ENCODE data around the gene ROCK2.

ROCK2 gene

GRCh38 chr2:11310212-11310611 is 34.2 kb downstream of the ROCK2 start:
- DNase-seq (ENCODE audit: low read depth, low spot score) = no peak

GRCh38 chr2:11309706-11310105 is 34.7 kb downstream of the ROCK2 start:
- no peak for DNase-seq (ENCODE audit: low read depth, low spot score)

- DNase-seq (ENCODE audit: low read depth, low spot score) = no peak
These were observed 36.5 kb downstream of the ROCK2 start for GRCh38 chr2:11307764-11308415.

GRCh38 chr2:11305958-11306357 is 38.5 kb downstream of the ROCK2 start:
- no peak for DNase-seq (ENCODE audit: low read depth, low spot score)

- no peak for DNase-seq (ENCODE audit: low read depth, low spot score)
These were observed 39.1 kb downstream of the ROCK2 start for GRCh38 chr2:11305338-11305737.

- no peak for DNase-seq (ENCODE audit: low read depth, low spot score)
These were observed 40.0 kb downstream of the ROCK2 start for GRCh38 chr2:11304476-11304875.

- DNase-seq (ENCODE audit: low read depth, low spot score) = no peak
These were observed 41.0 kb downstream of the ROCK2 start for GRCh38 chr2:11303290-11304013.

GRCh38 chr2:11299439-11299838 is 45.0 kb downstream of the ROCK2 start:
- DNase-seq (ENCODE audit: low read depth, low spot score) = no peak

GRCh38 chr2:11298592-11298991 is 45.8 kb downstream of the ROCK2 start:
- no peak for DNase-seq (ENCODE audit: low read depth, low spot score)

GRCh38 chr2:11296401-11296800 is 48.0 kb downstream of the ROCK2 start:
- no peak for DNase-seq (ENCODE audit: low read depth, low spot score)

- no peak for DNase-seq (ENCODE audit: low read depth, low spot score)
These were observed 51.8 kb downstream of the ROCK2 start for GRCh38 chr2:11292464-11293255.

- DNase-seq (ENCODE audit: low read depth, low spot score) = no peak
These were observed 53.7 kb downstream of the ROCK2 start for GRCh38 chr2:11290713-11291112.

GRCh38 chr2:11290211-11290610 is 54.2 kb downstream of the ROCK2 start:
- no peak for DNase-seq (ENCODE audit: low read depth, low spot score)

- no peak for DNase-seq (ENCODE audit: low read depth, low spot score)
These were observed 56.0 kb downstream of the ROCK2 start for GRCh38 chr2:11288431-11288830.

- DNase-seq (ENCODE audit: low read depth, low spot score) = no peak
These were observed 57.7 kb downstream of the ROCK2 start for GRCh38 chr2:11286749-11287148.

GRCh38 chr2:11286323-11286722 is 58.1 kb downstream of the ROCK2 start:
- no peak for DNase-seq (ENCODE audit: low read depth, low spot score)

GRCh38 chr2:11285499-11285898 is 58.9 kb downstream of the ROCK2 start:
- DNase-seq (ENCODE audit: low read depth, low spot score) = no peak

- no peak for DNase-seq (ENCODE audit: low read depth, low spot score)
These were observed 63.2 kb downstream of the ROCK2 start for GRCh38 chr2:11281186-11281585.

- no peak for DNase-seq (ENCODE audit: low read depth, low spot score)
These were observed 63.7 kb downstream of the ROCK2 start for GRCh38 chr2:11280713-11281112.

GRCh38 chr2:11279398-11279797 is 65.0 kb downstream of the ROCK2 start:
- DNase-seq (ENCODE audit: low read depth, low spot score) = no peak

- no peak for DNase-seq (ENCODE audit: low read depth, low spot score)
These were observed 66.2 kb downstream of the ROCK2 start for GRCh38 chr2:11278219-11278618.

- no peak for DNase-seq (ENCODE audit: low read depth, low spot score)
These were observed 68.5 kb downstream of the ROCK2 start for GRCh38 chr2:11275910-11276309.

- no peak for DNase-seq (ENCODE audit: low read depth, low spot score)
These were observed 73.5 kb downstream of the ROCK2 start for GRCh38 chr2:11270891-11271290.
